Small intestine (tissue), 7 donors: ENCODE data around the gene MGAT4C. TPM values are rescaled to one million over a fixed set of nuclear protein-coding genes. Genes with fewer than 3 reads are reported as not detected.

ENCODE experiments used
- DNase-seq, 2 donors: peaks; one replicate each; pipeline versions ENCODE4 v3.0.0 to v3.0.0-alpha.2; 2013
- FAIRE-seq: peaks from 2 replicates; lab custom pipeline; 2012; peaks lifted over from hg19 to GRCh38; lab: Jason Lieb, UNC
- H3K27ac ChIP-seq, 3 donors: one replicate each; pipeline ENCODE4 v1.5.1; 2013; ENCODE audit warnings: low read length in 2 of 3, mild to moderate bottlenecking in 2 of 3, control low read depth in 1 of 3, inconsistent platforms in 1 of 3, low read depth in 1 of 3, moderate library complexity in 1 of 3
- H3K27me3 ChIP-seq, 3 donors: one replicate each; pipeline ENCODE4 v1.6.1; 2013; ENCODE audit warnings: low read length in 3 of 3, inconsistent platforms in 1 of 3; ENCODE audit not compliant: control insufficient read depth in 3 of 3, insufficient read depth in 3 of 3
- H3K36me3 ChIP-seq, 3 donors: one replicate each; pipeline ENCODE4 v1.6.1; 2013; ENCODE audit warnings: low read length in 3 of 3, inconsistent platforms in 1 of 3, low read depth in 1 of 3, mild to moderate bottlenecking in 1 of 3, moderate library complexity in 1 of 3; ENCODE audit not compliant: control insufficient read depth in 3 of 3, insufficient read depth in 2 of 3
- H3K4me1 ChIP-seq, 3 donors: one replicate each; pipeline ENCODE4 v1.6.1; 2013; ENCODE audit warnings: low read length in 2 of 3, inconsistent platforms in 1 of 3, low read depth in 1 of 3, mild to moderate bottlenecking in 1 of 3, moderate library complexity in 1 of 3; ENCODE audit not compliant: control insufficient read depth in 3 of 3, insufficient read depth in 2 of 3
- H3K4me3 ChIP-seq, 3 donors: one replicate each; pipeline ENCODE4 v1.5.1; 2013; ENCODE audit warnings: low read length in 3 of 3, control low read depth in 1 of 3, inconsistent platforms in 1 of 3, low read depth in 1 of 3, mild to moderate bottlenecking in 1 of 3, moderate library complexity in 1 of 3
- H3K9me3 ChIP-seq, 2 donors: one replicate each; pipeline ENCODE4 v1.6.1; 2013; ENCODE audit warnings: low read depth in 1 of 2, low read length in 1 of 2; ENCODE audit not compliant: control insufficient read depth in 2 of 2, insufficient read depth in 1 of 2
- WGBS, 3 donors: extraction: QIAGEN DNeasy Blood & Tissue Kit; methylation state at CpG; one replicate each; pipeline ENCODE4 v1.1.7; 2013; 5-methylcytosine and 5-hydroxymethylcytosine counted together
- polyA plus RNA-seq, 4 donors: library from polyadenylated mRNA; stranded (reverse) in 3 of 4; unstranded in 1 of 4; fragments of 200-250 nt in 3 of 4; fragments of 120-200 nt in 1 of 4; gene quantifications; one replicate each; pipeline versions ENCODE4 v1.2.1 to v1.2.3, GENCODE V29; 2013
- donor health status: healthy with polysubstance abuse.
- donor health status: control.
- donor health status: control.
- donor health status: Bipolar disorder and iron deficiency.
- donor health status: healthy.

Gene MGAT4C
- polyA plus RNA-seq, 4 donors = under 0.01 to 0.49 (median 0.12) TPM; not detected in 1

- FAIRE-seq (no peak), DNase-seq (no peak)
- Histone ChIP-seq H3K4me3 (no peak overlapping the region), H3K36me3 (no peaks in the 10 kb centered on the region), H3K4me1 (no peaks in the 10 kb centered on the region), H3K27ac (no peak overlapping the region), H3K9me3 (no peaks in the 10 kb centered on the region), H3K27me3 (no peaks in the 10 kb centered on the region)
Observed at GRCh38 chr12:85971800-85972199, 284.4 kb downstream of the MGAT4C start.

GRCh38 chr12:85968606-85969005 is 287.6 kb downstream of the MGAT4C start:
- FAIRE-seq = no peak
- no peak overlapping the region for H3K27ac ChIP-seq
- DNase-seq = no peak
- WGBS, 3 donors = 40 to 53% (median 47%) methylated on average over 1 of the region's 1 CpG
- no peaks in the 10 kb centered on the region for H3K36me3 ChIP-seq
- no peaks in the 10 kb centered on the region for H3K27me3 ChIP-seq
- no peaks in the 10 kb centered on the region for H3K9me3 ChIP-seq
- H3K4me1 ChIP-seq = no peaks in the 10 kb centered on the region
- no peak overlapping the region for H3K4me3 ChIP-seq

- DNase-seq (no peak), FAIRE-seq (no peak)
- H3K27ac ChIP-seq = no peak overlapping the region
- no peak overlapping the region for H3K4me3 ChIP-seq
- H3K27me3 ChIP-seq = no peaks in the 10 kb centered on the region
- no peaks in the 10 kb centered on the region for H3K9me3 ChIP-seq
- no peaks in the 10 kb centered on the region for H3K36me3 ChIP-seq
- H3K4me1 ChIP-seq = no peaks in the 10 kb centered on the region
Observed at GRCh38 chr12:85963326-85963725, 292.9 kb downstream of the MGAT4C start.

GRCh38 chr12:85956081-85956480 is 300.1 kb downstream of the MGAT4C start:
- Histone ChIP-seq H3K27ac (no peak overlapping the region), H3K4me3 (no peak overlapping the region), H3K36me3 (no peaks in the 10 kb centered on the region), H3K4me1 (no peaks in the 10 kb centered on the region), H3K27me3 (no peaks in the 10 kb centered on the region), H3K9me3 (no peaks in the 10 kb centered on the region)
- DNase-seq (no peak), FAIRE-seq (no peak)
- 22 to 45% (median 42%) methylated on average over 2 of the region's 2 CpGs for whole genome bisulfite sequencing, 3 donors

- 48 to 55% (median 50%) methylated on average over 1 of the region's 1 CpG for WGBS, 3 donors
- H3K4me1 ChIP-seq = no peaks in the 10 kb centered on the region
- FAIRE-seq = no peak
Observed at GRCh38 chr12:85955127-85955526, 301.1 kb downstream of the MGAT4C start.

GRCh38 chr12:85951823-85952222 is 304.4 kb downstream of the MGAT4C start:
- H3K4me1 ChIP-seq = no peaks in the 10 kb centered on the region
- FAIRE-seq (no peak), DNase-seq (peak; percentile 8 to 40)
- WGBS, 3 donors = 0 to 11% (median 6%) methylated on average over 1 of the region's 1 CpG
- no peaks in the 10 kb centered on the region for H3K9me3 ChIP-seq
- no peak overlapping the region for H3K27ac ChIP-seq
- H3K27me3 ChIP-seq = no peaks in the 10 kb centered on the region
- no peaks in the 10 kb centered on the region for H3K36me3 ChIP-seq
- H3K4me3 ChIP-seq = no peak overlapping the region

More at GRCh38 chr12:85955127-85955526, 301.1 kb downstream of the MGAT4C start:
- H3K27me3 ChIP-seq = no peaks in the 10 kb centered on the region
- no peak overlapping the region for H3K27ac ChIP-seq
- no peak for DNase-seq
- H3K9me3 ChIP-seq = no peaks in the 10 kb centered on the region
- H3K4me3 ChIP-seq = no peak overlapping the region
- no peaks in the 10 kb centered on the region for H3K36me3 ChIP-seq

- FAIRE-seq = no peak
Observed at GRCh38 chr12:85949253-85949652, 306.9 kb downstream of the MGAT4C start.

GRCh38 chr12:85948340-85948739 is 307.9 kb downstream of the MGAT4C start:
- Histone ChIP-seq H3K9me3 (no peaks in the 10 kb centered on the region), H3K27me3 (no peaks in the 10 kb centered on the region), H3K4me1 (no peaks in the 10 kb centered on the region), H3K27ac (no peak overlapping the region), H3K36me3 (no peaks in the 10 kb centered on the region), H3K4me3 (no peak overlapping the region)
- 13 to 70% (median 40%) methylated on average over 1 of the region's 1 CpG for WGBS, 3 donors
- no peak for FAIRE-seq
- DNase-seq = peak in 1 of 2 donors; percentile 52

More at GRCh38 chr12:85949253-85949652, 306.9 kb downstream of the MGAT4C start:
- no peak overlapping the region for H3K27ac ChIP-seq
- H3K9me3 ChIP-seq = no peaks in the 10 kb centered on the region
- H3K4me1 ChIP-seq = no peaks in the 10 kb centered on the region
- H3K36me3 ChIP-seq = no peaks in the 10 kb centered on the region
- 43 to 91% (median 64%) methylated on average over 1 of the region's 1 CpG for WGBS, 3 donors
- H3K27me3 ChIP-seq = no peaks in the 10 kb centered on the region
- no peak for DNase-seq
- no peak overlapping the region for H3K4me3 ChIP-seq

GRCh38 chr12:85947286-85947685 is 308.9 kb downstream of the MGAT4C start:
- Histone ChIP-seq H3K4me1 (no peaks in the 10 kb centered on the region), H3K27me3 (no peaks in the 10 kb centered on the region), H3K27ac (no peak overlapping the region), H3K36me3 (no peaks in the 10 kb centered on the region), H3K9me3 (no peaks in the 10 kb centered on the region), H3K4me3 (no peak overlapping the region)
- WGBS, 3 donors = 88 to 94% (median 93%) methylated on average over 12 of the region's 12 CpGs
- DNase-seq (no peak), FAIRE-seq (no peak)
